Measurements from ENCODE around the gene SLFN12.
"Not testable (repeated sequence)": the region's sequence is repeated elsewhere in the genome, so short reads cannot be mapped to it uniquely, and the experiment has no call there.

The SLFN12 gene

DNA sequence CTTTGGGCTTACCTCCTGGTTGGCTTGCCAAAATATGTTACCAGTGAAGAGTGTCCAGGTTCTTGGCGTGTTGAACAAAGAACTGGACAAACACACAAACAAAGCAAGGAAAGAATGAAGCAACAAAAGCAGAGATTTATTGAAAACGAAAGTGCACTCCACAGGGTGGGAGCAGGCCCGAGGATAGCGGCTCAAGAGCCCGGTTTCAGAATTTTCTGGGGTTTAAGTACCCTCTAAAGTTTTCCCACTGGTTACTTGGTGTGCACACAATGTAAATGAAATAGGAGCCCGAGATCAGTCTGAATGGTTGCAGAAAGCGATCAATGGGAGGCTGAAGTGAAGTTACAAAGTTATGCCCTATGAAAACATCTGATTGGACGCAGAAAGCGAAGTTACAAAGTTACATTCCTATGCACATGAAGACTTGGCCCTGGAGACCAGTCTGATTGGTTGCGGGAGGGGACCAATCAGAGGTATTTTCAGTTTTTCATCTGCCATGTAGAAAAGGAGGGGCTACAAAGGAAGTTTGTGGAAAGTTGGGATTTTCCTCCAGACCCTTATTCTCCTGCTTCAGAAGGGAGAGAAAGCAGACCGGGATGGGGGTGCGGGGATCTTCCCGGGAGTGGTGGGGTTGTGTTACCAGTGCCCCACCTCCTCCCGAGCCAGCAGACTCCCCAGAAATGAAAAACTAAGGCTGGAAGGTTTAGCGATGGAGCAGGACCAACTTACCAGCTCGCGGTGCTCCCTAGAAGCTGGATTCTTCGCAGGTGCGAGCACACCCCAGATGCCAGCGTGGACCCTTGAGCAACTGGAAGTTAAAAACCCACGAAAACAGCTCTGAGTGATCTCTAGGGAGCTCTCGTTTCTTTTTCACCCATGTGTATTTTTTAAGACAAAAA, at the start of gene SLFN12:
SLFN12 (minus strand) TSS at position 325 of the 899 bp plus-strand sequence. CDS start 9,472 bp downstream, outside the sequence.
- DNase-seq = peak in 13 of 42 donors; percentile 12 to 52 (median 34)
- intact Hi-C loops (cut with DNase I) = no loop called here

DNA sequence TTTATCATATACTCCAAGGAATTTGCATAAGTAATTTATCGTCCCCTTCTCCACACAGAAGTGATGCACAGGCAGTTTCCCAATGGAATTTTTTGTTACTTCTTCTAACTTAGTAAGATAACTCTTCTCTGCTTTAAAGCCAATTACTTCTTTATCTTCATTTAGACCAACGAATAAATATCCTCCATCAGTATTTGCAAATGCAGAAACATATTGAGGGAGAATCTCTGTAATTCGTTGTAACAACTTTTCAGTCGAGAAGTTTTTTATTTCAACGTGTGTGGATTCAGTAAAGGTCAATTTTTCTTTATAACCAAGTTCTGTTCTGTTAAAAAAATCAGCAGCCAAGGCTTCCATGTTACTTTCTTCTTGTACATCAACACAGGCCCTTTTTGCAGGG, 47.0 kb upstream of the SLFN12 start:
- DNase-seq = no peak
- intact Hi-C loops (cut with DNase I) = no loop called here

DNA sequence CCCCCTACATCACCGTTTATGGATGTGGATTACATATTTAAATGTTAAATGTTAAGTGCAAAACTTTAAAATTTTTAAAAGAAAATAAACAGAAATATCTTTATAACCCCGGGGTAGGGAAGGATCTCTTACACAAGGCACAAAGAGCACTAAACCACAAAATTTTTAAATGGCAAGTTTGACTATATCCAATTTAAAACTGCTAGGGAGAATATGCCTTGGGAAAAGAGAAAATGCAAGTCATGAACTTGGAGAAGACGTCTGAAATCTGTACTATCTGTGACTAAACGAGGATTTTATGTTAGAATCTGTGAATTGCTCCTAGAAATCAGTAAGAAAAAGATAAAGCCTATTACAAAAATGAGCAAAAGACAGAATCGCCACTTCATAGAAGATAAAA, 44.9 kb upstream of the SLFN12 start:
- intact Hi-C loops (cut with DNase I) = no loop called here
- no peak for DNase-seq

DNA sequence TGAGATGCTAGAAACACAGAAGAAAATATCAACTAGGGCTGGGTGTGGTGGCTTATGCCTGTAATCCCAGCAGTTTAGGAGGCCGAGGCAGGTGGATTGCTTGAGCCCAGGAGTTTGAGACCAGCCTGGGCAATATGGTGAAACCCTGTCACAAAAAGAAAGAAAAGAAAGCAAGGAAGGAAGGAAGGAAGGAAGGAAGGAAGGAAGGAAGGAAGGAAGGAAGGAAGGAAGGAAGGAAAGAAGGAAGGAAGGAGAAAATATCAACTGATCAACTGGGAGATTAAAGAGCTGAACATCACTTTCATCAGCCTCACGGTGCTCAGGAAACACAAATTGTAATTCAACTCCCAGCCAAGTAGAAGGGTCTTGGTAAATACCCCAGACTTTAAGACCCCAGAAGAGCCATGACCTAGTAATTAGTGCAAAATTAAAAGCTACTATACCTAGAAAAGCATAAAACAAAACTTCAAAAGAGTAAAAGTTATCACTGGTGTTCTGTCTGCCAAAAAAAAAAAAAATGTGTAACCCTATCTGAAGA, 44.1 kb upstream of the SLFN12 start:
- intact Hi-C loops (cut with DNase I) = no loop called here
- DNase-seq = no peak

DNA sequence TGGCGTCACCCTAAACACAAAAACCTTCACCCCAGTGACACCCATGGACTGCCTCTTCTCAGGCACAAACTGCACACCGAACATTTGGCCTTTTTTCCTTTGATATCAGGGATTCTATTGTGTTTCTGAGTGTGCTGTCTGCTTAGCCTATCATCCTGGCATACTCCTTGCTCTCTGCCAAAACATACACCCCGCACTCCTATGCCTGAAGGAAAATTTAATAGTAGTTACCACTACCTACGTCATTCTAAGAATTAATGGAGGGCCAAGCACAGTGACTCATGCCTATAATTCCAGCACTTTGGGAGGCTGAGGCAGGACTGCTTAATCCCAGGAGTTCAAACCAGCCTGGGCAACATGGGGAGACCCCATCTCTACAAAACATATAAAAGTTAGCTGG, 36.2 kb upstream of the SLFN12 start:
- DNase-seq = no peak
- intact Hi-C loops (cut with DNase I) = no loop called here

DNA sequence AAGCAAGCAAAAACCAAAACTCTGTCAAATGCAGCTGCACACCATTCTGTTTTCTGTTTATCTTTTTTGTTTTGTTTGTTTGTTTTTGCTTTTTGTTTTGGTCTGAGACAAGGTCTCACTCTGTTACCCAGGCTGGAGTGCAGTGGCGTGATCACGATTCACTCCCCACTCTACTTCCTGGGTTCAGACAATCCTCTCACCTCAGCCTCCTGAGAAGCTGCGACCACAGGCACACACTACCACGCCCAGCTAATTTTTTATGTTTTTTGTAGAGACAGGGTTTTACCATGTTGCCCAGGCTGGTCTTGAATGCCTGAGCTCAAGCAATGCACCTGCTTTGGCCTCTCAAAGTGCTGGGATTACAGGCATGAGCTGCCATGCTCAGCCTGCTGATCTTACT, 35.5 kb upstream of the SLFN12 start:
- DNase-seq = no peak
- intact Hi-C loops (cut with DNase I) = no loop called here

DNA sequence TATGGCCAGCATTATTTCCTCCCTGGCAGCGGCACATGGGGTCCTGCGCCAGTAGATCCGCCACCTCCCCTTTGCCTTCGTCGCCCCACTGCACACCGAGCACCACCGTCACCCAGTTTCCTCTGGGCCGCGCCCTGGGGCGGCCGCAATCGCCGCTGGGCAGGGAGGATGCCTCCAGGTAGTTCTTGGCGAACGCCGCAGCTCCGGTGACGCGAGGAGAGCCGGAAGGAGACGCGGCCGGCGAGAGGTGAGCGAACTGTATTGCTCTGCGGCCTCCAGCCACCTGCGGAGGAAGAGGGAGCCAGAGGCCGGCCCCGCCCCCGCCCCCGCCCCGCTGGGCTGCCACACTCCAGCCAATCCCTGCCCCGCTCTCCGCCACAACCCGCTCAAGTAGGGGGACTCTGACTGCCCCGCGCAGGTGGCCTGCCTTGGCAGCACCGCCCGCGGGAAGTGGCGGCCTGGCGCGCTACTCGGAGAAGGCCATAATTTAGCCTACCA, 28.1 kb upstream of the SLFN12 start:
- intact Hi-C loops (cut with DNase I) = no loop called here
- DNase-seq = peak in 1 of 42 donors; percentile 29

DNA sequence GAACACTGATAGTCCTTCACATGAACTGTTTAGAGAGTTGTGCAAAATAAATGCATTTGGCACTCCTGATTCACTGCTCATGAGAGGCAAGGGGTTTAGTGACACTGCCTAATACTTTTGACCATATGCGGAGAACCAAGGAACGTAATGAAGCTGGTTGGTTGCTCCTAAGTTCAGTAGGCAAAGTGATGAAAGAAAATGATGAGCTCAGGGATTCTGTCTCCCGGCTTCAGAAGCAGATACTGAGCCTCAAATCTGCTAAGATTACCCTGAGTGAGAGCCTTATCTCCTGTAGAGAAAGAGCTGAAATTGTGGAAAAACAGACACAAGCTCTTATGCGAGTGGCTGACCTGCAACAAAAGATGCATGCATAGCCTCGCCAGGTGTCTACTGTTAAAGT, 21.7 kb upstream of the SLFN12 start:
- DNase-seq; intact Hi-C loops (cut with DNase I): not testable (repeated sequence)

DNA sequence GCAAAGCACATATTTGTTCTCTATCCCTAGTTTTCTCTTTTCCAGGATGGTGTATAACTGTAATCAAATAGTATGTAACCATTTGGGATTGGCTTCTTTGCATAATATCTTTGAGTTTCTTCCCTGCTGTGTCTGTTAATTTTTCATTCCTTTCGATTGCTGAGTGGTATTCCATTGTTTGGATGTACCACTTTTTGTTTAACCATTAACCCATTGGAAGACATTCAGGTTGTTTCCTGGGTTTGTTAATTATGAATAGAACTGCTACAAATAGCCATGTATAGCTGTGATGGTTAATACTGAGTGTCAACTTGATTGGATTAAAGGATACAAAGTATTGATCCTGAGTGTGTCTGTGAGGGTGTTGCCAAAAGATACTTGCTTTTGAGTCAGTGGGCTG, 20.9 kb upstream of the SLFN12 start:
- intact Hi-C loops (cut with DNase I) = no loop called here
- DNase-seq = no peak

DNA sequence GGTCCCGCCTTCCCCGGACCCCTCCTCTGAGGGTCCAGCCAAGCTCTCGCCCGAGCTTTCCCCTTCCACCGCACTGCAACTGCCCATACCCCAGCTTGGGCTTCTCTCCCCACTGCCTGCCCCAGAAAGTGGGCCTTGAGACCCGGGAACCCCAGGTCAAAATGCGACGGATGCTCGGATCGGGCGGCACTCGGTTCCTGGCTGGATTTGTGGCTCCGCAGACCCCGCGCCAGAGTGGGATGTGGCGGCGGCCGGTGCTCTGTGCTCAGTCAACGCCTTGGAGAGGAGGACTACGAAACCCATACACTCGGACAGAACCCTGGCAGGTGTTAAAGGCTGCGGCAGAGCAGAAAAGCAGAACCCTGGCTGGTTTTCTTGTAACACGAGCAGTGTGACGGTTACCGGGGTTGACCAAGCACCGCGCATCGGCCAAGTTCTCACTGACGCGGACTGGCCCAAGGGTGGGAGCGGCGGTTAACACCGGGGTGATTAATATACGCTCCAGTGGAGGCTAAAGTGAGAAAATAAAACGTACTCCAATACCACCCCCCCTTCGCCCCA, 17.2 kb upstream of the SLFN12 start:
- intact Hi-C loops (cut with DNase I) = no loop called here
- no peak for DNase-seq

DNA sequence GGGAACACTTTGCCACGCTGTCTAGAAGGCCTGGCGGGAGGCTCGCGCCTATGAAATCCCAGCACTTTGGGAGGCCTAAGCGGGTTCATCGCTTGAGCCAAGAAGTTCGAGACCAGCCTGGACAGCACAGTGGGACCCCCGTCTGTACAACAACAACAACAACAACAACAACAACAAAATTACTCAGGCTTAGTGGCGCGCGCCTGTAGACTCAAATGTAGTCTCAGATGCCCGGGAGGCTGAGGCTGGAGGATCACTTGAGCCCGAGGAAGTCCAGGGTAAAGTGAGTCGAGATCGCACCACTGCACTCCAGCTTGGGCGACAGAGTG, 16.6 kb upstream of the SLFN12 start:
- intact Hi-C loops (cut with DNase I) = no loop called here
- DNase-seq = no peak

DNA sequence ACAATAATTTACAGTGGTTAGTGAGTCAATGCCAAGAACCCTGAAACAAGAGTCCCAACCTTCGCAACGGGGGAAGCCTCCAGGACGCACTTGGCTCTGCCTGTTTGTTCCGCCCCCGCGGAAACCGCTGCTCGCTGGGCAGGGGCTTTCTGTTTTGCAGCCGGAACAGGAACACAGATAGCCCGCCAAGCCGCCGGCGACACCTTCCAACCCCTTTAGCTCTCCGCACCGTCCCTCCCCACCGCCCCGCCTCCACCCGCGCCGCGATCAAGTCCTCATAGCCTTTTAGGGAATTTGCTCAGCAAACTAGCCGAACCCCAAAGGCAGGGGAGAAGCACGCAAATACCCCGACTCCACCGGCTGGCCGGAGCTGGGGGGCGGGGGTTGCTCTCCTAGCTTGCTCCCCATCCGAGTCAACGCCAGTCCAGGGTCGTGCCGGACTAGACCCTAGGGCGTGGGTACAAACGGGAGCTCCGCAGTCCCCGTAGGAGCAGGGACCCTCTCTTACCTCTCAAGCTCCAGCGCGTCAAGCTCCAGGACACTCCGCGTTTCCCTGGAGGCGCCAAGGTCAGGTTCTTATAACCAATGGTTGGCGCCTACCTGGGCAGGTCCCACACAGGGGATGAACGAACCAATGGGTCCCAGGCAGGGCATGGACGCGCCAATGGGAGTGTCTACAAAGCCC, 16.1 kb upstream of the SLFN12 start, which contains the start of gene SLFN13:
SLFN13 (minus strand) TSS at position 553 of the 685 bp plus-strand sequence. CDS start 3,086 bp downstream, outside the sequence.
- DNase-seq = peak in 25 of 42 donors; percentile 7 to 51 (median 24)
- intact Hi-C loops (cut with DNase I) = no loop called here

DNA sequence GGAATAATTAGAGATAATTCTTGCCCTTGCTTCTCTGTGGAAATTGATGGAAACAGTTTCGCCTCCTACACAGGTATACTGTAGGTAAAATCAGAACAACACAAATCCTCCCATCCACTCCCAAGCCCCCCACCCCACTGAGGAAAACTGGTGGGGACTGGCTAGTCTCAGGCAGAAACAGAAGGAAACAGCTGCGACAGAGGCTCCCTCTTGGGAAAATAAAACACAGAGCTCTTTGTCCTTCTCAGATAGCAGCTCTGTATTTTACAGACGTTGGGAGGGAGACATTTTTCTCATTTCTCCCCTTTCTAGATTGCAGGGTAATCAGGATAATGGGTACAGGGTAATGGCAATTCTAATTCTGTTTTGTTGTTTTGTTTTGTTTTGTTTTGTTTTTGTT, 15.2 kb upstream of the SLFN12 start:
- intact Hi-C loops (cut with DNase I) = no loop called here
- no peak for DNase-seq

DNA sequence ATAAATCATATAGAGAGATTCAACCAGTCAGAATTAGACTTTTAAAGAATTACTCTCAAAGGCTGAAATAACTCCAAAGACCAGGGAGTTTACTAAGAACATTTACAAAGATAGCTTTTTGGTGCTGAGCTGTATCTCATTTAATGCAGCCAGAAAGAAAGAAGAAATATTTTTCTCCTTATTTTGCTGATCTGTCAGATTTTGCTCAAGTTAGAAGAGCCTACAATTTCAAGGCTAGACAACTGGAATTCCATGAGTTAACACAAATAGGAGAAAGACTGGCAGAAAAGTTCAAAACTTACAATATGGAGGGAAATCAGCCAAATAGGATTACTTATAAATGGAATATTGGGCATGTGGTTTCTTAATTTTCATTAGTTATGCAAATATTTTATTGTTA, 6.1 kb upstream of the SLFN12 start:
- no peak for DNase-seq
- intact Hi-C loops (cut with DNase I) = no loop called here

DNA sequence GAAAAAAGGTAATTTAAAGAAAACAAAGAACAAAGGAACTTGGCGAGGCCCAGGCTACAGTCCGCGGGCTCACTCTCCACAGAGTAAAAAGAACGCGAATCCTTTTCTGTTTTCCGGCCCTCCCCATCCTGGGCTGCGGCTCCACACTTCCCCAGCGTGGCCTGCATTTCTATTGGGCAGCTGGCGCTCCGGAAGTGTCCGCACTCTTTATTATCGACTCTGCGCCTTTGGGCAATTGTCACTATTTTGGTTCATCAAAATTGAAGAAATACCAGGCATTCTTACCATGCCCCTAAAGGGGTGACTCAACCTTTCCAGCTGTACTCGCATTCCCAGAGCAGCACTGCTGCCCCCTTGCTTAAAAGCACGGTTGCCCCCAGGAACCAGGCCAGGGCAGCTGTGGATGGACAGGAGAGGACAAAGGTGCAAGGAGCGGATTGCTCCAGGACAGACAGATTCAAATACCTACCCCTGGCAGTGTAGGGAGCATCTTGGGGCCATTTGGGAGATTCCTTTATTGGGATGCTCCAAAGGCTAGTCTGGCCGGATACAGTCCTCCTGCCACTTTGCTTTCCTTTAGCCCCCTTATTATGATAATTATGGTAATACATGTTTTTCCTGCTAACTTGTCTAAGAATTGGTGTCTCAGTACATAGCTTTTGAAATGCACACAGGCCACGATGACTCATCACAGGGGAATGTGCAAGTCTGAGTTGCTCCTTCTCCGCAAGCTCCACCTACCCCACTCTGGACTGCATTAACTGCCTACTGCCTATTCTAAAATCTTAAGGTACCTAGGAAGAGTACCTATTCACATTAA, 985 bp upstream of the SLFN12 start:
- DNase-seq = peak in 19 of 42 donors; percentile 5 to 71 (median 32)
- intact Hi-C loops (cut with DNase I) = no loop called here

DNA sequence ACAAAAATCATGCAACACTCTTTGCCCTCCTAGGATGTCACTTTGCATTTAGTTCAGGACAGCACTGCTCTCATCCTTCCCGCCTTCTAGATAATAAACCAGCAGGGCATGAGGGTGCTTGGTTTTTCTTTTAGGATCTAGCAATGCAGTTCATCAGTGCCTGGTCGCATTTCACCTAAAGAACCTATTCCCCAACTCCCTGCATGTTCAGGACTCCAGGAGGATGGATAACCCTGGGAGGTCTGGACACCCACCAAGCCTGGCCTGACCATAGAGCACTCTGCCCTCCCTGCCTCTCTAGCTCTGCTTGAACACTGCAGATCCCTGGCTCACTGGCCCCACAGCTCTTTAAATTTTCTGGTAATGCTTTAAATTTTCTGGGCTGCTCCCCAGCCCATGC, 2.6 kb downstream of the SLFN12 start:
- intact Hi-C loops (cut with DNase I) = no loop called here
- no peak for DNase-seq

DNA sequence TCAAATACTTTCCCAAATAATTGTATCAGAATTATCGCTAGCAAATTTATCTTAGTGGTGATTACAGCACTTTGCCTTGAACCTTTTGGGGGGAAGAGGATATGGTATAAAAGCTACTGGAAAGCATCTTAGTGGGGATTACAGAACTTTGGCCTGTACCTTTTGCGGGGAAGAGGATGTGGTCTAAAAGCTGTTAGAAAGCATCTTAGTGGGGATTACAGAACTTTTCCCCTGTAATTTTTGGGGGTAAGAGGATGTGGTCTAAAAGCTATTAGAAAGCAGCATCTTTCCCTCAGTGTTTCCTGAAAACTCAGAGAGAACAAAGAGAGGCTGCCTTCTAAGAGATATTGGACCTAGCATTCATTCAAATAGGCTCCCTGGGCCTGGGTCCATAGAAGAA, 4.1 kb downstream of the SLFN12 start:
- intact Hi-C loops (cut with DNase I) = no loop called here
- no peak for DNase-seq

DNA sequence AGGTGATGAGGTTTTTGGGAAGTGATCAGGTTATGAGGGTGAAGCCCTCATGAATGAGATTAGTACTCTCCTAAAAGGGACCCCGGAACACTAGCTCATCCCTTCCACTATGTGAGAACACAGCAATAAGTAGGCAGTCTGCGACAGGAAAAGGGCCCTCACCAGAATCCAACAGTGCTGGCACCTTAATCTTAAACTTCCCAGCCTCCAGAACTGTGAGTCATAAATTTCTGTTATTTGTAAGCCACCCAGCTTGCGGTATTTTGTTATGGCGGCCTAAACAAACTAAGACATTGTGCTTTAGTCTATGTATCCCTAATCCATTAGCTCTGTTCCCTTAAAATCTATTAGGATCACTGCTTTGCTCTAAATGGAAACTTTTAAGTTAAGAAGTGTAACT, 8.5 kb downstream of the SLFN12 start:
- no peak for DNase-seq
- intact Hi-C loops (cut with DNase I) = no loop called here

DNA sequence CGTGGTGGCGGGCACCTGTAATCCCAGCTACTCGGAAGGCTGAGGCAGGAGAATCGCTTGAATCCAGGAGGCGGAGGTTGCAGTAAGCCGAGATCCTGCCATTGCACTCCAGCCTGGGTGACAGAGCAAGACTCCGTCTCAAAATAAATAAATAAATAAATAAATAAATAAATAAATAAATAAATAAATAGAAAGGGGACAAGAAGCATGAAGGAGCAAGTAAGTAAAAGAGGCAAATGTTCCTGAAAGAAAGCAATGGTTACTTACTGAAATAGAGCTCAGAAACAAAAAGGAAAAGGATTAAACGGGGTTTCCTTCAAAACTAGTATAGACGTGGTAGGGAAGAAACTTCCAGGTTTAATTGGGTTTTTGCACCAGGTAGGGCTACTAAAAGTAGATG, 11.2 kb downstream of the SLFN12 start:
- DNase-seq; intact Hi-C loops (cut with DNase I): not testable (repeated sequence)
